H1 (cell line): ENCODE data around the gene TNFRSF8. TPM values are rescaled to one million over a fixed set of nuclear protein-coding genes. Genes with fewer than 3 reads are reported as not detected.

Source experiments
- BRCA1 ChIP-seq: IDR thresholded peaks from 2 replicates; pipeline ENCODE4 v1.6.1; 2012; ENCODE audit warnings: low read depth, low read length, improper control_type of control experiment
- CHD2 ChIP-seq: IDR thresholded peaks from 2 replicates; pipeline ENCODE4 v1.6.1; 2012; ENCODE audit warnings: low read length, improper control_type of control experiment
- GABPA ChIP-seq: IDR thresholded peaks from 2 replicates; pipeline ENCODE4 v1.6.1; 2011; ENCODE audit warnings: mild to moderate bottlenecking, low read length, moderate library complexity, borderline replicate concordance; ENCODE audit not compliant: insufficient read depth
- RBBP5 ChIP-seq: IDR thresholded peaks from 2 replicates; pipeline ENCODE4 v1.7.1; 2012; ENCODE audit warnings: low read depth, mild to moderate bottlenecking, inconsistent platforms, low read length, moderate library complexity, borderline replicate concordance
- SP4 ChIP-seq: IDR thresholded peaks from 2 replicates; pipeline ENCODE4 v1.6.1; 2012; ENCODE audit warnings: low read length, inconsistent platforms
- polyA plus RNA-seq, 7 experiments: library from polyadenylated mRNA; depleted of rRNA in 3 of 7; stranded (reverse) in 5 of 7; unstranded in 2 of 7; fragments of >200 nt in 5 of 7; fragments of 200-250 nt in 2 of 7; gene quantifications; 1 replicate in 5 of 7; 2 replicates in 1 of 7; 4 replicates in 1 of 7; pipeline versions ENCODE4 v1.2.1 to v1.2.3, GENCODE V29; 2011 to 2013; ENCODE audit warnings: missing spikeins in 2 of 7, mixed read lengths in 2 of 7
- total RNA-seq: library from RNA; stranded (reverse); fragmentation: NEBNext Ultra II Directional; extraction: Animal tissue kit (Norgen Biotek cat#: 25700); gene quantifications from 2 replicates; pipeline ENCODE4 v1.2.1, GENCODE V29; 2021
- TF ChIP-seq, protein P1 (sequence below): fragments of 300-600 bp; sonication (generic); IDR thresholded peaks from 2 replicates; pipeline ENCODE4 v1.7.1; 2012; ENCODE audit warnings: low read length, moderate library complexity, mild to moderate bottlenecking, inconsistent platforms; ENCODE audit not compliant: insufficient replicate concordance

Gene TNFRSF8
- total and polyA plus RNA-seq, 2 of the 8 experiments (the other 6 are each of a cell fraction or from before 2014, with no cell fraction given): 23.2 to 32.7 TPM

DNA sequence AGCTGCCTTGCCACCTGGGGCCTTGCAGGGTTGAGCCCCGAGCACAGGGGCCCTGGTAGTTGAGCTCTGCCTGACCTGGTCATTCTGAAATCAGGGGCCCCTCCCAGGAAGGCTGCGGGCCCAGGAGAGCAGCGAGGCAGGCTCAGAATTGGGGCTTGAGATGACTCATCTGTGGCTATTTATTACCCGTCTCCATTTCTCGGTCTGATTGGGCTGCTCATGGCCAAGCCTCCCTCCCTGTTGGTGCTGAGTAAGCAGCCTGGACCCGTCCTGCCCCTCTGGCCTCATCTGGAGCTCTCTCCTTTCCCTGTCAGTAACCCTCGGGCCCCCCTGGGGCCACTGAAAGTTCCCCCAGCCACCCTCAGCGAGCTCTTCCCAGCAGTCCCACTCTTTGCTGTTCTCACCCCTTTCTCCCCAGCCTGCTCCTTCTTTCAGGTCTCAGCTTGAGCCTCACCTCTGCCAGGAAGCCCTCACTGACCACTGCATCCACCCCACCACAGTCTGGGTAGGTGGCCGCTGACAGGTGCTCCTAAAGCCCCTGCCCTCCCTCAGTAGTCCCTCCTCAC, 11.0 kb upstream of the TNFRSF8 start (continued):
- TF ChIP-seq, protein P1, sequence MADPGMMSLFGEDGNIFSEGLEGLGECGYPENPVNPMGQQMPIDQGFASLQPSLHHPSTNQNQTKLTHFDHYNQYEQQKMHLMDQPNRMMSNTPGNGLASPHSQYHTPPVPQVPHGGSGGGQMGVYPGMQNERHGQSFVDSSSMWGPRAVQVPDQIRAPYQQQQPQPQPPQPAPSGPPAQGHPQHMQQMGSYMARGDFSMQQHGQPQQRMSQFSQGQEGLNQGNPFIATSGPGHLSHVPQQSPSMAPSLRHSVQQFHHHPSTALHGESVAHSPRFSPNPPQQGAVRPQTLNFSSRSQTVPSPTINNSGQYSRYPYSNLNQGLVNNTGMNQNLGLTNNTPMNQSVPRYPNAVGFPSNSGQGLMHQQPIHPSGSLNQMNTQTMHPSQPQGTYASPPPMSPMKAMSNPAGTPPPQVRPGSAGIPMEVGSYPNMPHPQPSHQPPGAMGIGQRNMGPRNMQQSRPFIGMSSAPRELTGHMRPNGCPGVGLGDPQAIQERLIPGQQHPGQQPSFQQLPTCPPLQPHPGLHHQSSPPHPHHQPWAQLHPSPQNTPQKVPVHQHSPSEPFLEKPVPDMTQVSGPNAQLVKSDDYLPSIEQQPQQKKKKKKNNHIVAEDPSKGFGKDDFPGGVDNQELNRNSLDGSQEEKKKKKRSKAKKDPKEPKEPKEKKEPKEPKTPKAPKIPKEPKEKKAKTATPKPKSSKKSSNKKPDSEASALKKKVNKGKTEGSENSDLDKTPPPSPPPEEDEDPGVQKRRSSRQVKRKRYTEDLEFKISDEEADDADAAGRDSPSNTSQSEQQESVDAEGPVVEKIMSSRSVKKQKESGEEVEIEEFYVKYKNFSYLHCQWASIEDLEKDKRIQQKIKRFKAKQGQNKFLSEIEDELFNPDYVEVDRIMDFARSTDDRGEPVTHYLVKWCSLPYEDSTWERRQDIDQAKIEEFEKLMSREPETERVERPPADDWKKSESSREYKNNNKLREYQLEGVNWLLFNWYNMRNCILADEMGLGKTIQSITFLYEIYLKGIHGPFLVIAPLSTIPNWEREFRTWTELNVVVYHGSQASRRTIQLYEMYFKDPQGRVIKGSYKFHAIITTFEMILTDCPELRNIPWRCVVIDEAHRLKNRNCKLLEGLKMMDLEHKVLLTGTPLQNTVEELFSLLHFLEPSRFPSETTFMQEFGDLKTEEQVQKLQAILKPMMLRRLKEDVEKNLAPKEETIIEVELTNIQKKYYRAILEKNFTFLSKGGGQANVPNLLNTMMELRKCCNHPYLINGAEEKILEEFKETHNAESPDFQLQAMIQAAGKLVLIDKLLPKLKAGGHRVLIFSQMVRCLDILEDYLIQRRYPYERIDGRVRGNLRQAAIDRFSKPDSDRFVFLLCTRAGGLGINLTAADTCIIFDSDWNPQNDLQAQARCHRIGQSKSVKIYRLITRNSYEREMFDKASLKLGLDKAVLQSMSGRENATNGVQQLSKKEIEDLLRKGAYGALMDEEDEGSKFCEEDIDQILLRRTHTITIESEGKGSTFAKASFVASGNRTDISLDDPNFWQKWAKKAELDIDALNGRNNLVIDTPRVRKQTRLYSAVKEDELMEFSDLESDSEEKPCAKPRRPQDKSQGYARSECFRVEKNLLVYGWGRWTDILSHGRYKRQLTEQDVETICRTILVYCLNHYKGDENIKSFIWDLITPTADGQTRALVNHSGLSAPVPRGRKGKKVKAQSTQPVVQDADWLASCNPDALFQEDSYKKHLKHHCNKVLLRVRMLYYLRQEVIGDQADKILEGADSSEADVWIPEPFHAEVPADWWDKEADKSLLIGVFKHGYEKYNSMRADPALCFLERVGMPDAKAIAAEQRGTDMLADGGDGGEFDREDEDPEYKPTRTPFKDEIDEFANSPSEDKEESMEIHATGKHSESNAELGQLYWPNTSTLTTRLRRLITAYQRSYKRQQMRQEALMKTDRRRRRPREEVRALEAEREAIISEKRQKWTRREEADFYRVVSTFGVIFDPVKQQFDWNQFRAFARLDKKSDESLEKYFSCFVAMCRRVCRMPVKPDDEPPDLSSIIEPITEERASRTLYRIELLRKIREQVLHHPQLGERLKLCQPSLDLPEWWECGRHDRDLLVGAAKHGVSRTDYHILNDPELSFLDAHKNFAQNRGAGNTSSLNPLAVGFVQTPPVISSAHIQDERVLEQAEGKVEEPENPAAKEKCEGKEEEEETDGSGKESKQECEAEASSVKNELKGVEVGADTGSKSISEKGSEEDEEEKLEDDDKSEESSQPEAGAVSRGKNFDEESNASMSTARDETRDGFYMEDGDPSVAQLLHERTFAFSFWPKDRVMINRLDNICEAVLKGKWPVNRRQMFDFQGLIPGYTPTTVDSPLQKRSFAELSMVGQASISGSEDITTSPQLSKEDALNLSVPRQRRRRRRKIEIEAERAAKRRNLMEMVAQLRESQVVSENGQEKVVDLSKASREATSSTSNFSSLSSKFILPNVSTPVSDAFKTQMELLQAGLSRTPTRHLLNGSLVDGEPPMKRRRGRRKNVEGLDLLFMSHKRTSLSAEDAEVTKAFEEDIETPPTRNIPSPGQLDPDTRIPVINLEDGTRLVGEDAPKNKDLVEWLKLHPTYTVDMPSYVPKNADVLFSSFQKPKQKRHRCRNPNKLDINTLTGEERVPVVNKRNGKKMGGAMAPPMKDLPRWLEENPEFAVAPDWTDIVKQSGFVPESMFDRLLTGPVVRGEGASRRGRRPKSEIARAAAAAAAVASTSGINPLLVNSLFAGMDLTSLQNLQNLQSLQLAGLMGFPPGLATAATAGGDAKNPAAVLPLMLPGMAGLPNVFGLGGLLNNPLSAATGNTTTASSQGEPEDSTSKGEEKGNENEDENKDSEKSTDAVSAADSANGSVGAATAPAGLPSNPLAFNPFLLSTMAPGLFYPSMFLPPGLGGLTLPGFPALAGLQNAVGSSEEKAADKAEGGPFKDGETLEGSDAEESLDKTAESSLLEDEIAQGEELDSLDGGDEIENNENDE: no peak
- TF ChIP-seq SP4: no peak
- no peak for TF ChIP-seq BRCA1
- no peak for TF ChIP-seq GABPA
- TF ChIP-seq RBBP5: no peak
- no peak for TF ChIP-seq CHD2
